ENCODE results near the gene PRCP. TPM values are rescaled to one million over a fixed set of nuclear protein-coding genes. Genes with fewer than 3 reads are reported as not detected.
"Not testable (repeated sequence)": the region's sequence is repeated elsewhere in the genome, so short reads cannot be mapped to it uniquely, and the experiment has no call there.

The PRCP gene
- total RNA-seq, 1 donor from 2014 or later = 79.7 TPM

GRCh38 chr11:82871646-82872045, 28.6 kb downstream of the PRCP start:
- no peak for DNase-seq (ENCODE audit: low read depth)

- peak; percentile 59 for DNase-seq (ENCODE audit: low read depth)
These were observed 30.6 kb downstream of the PRCP start for GRCh38 chr11:82869657-82870056.

- peak; percentile 71 for DNase-seq (ENCODE audit: low read depth)
These were observed 32.6 kb downstream of the PRCP start for GRCh38 chr11:82867495-82868082.

GRCh38 chr11:82865841-82866240, 34.4 kb downstream of the PRCP start:
- DNase-seq (ENCODE audit: low read depth) = no peak

GRCh38 chr11:82864268-82864667, 36.0 kb downstream of the PRCP start:
- DNase-seq (ENCODE audit: low read depth) = peak; percentile 81

GRCh38 chr11:82863209-82863608, 37.0 kb downstream of the PRCP start:
- no peak for DNase-seq (ENCODE audit: low read depth)

- DNase-seq (ENCODE audit: low read depth) = no peak
These were observed 37.9 kb downstream of the PRCP start for GRCh38 chr11:82862379-82862778.

GRCh38 chr11:82859750-82860149, 40.5 kb downstream of the PRCP start:
- no peak for DNase-seq (ENCODE audit: low read depth)

- peak; percentile 85 for DNase-seq (ENCODE audit: low read depth)
These were observed 41.6 kb downstream of the PRCP start for GRCh38 chr11:82858556-82859091.

GRCh38 chr11:82858133-82858532, 42.1 kb downstream of the PRCP start:
- no peak for DNase-seq (ENCODE audit: low read depth)

GRCh38 chr11:82857145-82857544, 43.1 kb downstream of the PRCP start:
- DNase-seq (ENCODE audit: low read depth) = no peak

- no peak for DNase-seq (ENCODE audit: low read depth)
These were observed 44.6 kb downstream of the PRCP start for GRCh38 chr11:82855616-82856015.

GRCh38 chr11:82854916-82855315, 45.3 kb downstream of the PRCP start:
- not testable (repeated sequence) for DNase-seq (ENCODE audit: low read depth)

- DNase-seq (ENCODE audit: low read depth) = no peak
These were observed 46.0 kb downstream of the PRCP start for GRCh38 chr11:82854242-82854641.

GRCh38 chr11:82848829-82849228, 51.4 kb downstream of the PRCP start:
- no peak for DNase-seq (ENCODE audit: low read depth)

GRCh38 chr11:82845356-82846353, 54.6 kb downstream of the PRCP start:
- no peak for DNase-seq (ENCODE audit: low read depth)

GRCh38 chr11:82843057-82843795, 57.0 kb downstream of the PRCP start:
- no peak for DNase-seq (ENCODE audit: low read depth)

GRCh38 chr11:82842019-82842418, 58.2 kb downstream of the PRCP start:
- no peak for DNase-seq (ENCODE audit: low read depth)

- no peak for DNase-seq (ENCODE audit: low read depth)
These were observed 62.6 kb downstream of the PRCP start for GRCh38 chr11:82837650-82838049.

- no peak for DNase-seq (ENCODE audit: low read depth)
These were observed 67.2 kb downstream of the PRCP start for GRCh38 chr11:82832983-82833382.

GRCh38 chr11:82831364-82831763, 68.9 kb downstream of the PRCP start:
- peak; percentile 54 for DNase-seq (ENCODE audit: low read depth)

GRCh38 chr11:82830746-82831145, 69.5 kb downstream of the PRCP start:
- DNase-seq (ENCODE audit: low read depth) = peak; percentile 16

Data from renal cortical epithelial cell (primary cell).